ENCODE results near the gene TRERF1.

GRCh38 chr6:42429836-42430235, 21.9 kb downstream of the TRERF1 start:
- TF ChIP-seq CTCF (IDR thresholded peaks at IDR 0.05 in 4 of 5, conservative IDR thresholded peaks at IDR 0.05 in 1 of 5) (no peak), POLR2A (IDR thresholded peaks at IDR 0.05) (no peak)

All from gastrocnemius medialis (tissue), 4 donors.